AG04450 (cell line): ENCODE data around the gene SH2D1B. TPM values are rescaled to one million over a fixed set of nuclear protein-coding genes. Genes with fewer than 3 reads are reported as not detected.
A peak's percentile ranks its signal among the peaks of the same experiment; 100 is the strongest.

Source experiments
- CTCF ChIA-PET: fragments of 300-600, 350-600 bp; formaldehyde crosslinking; extraction: SDS; loops from one replicate; lab custom pipeline; 2022; ENCODE audit warnings: antibody characterized with exemption, inconsistent platforms; lab: Charles Lee
- POLR2A ChIA-PET: fragments of 350-600 bp; formaldehyde crosslinking; extraction: SDS; loops from one replicate; lab custom pipeline; 2021; ENCODE audit warnings: antibody characterized with exemption, inconsistent platforms; lab: Yijun Ruan, JAX
- DNase-seq: peaks from one replicate; pipeline ENCODE4 v3.0.0-alpha.2; 2011; ENCODE audit warnings: low read depth, low spot score
- H3K27ac ChIP-seq: one replicate; pipeline ENCODE4 v1.5.1; 2012; ENCODE audit warnings: low read depth, low read length, control low read depth
- H3K27me3 ChIP-seq: one replicate; pipeline ENCODE4 v1.6.0; 2012; ENCODE audit warnings: low read length; ENCODE audit not compliant: control insufficient read depth, insufficient read depth
- H3K4me3 ChIP-seq: 2 replicates; pipeline ENCODE4 v1.5.1; 2011; ENCODE audit warnings: mild to moderate bottlenecking, low read depth, low read length, control low read depth
- H3K9me3 ChIP-seq: 2 replicates; pipeline ENCODE4 v1.5.1; 2012; ENCODE audit warnings: low read length; ENCODE audit not compliant: control insufficient read depth, insufficient read depth
- CTCF ChIP-seq: IDR thresholded peaks from 2 replicates; pipeline ENCODE4 v1.5.1; 2011; ENCODE audit warnings: low read depth, low read length, control low read depth, inconsistent platforms
- polyA plus RNA-seq: library from polyadenylated mRNA; depleted of rRNA; stranded (reverse); fragments of >200 nt; gene quantifications from 2 replicates; pipeline ENCODE4 v1.2.3, GENCODE V29; 2011

The SH2D1B gene
- polyA plus RNA-seq, 1 experiment = not detected

- no peak for TF ChIP-seq CTCF
- POLR2A ChIA-PET = no interaction called here
- peaks cover 21% of the 10 kb centered on the region for H3K27me3 ChIP-seq
- no peaks in the 10 kb centered on the region for H3K9me3 ChIP-seq
- no peak overlapping the region for H3K27ac ChIP-seq
- CTCF ChIA-PET = interaction anchor here (0.7 to 3.9 kb wide), 6 partner anchors 8 to 353 kb away, joined by 3 to 33 read pairs (median 4); no protein-coding TSS in a partner anchor
- no peak for DNase-seq
- no peak overlapping the region for H3K4me3 ChIP-seq
Measured at GRCh38 chr1:162390396-162391185, 21.3 kb downstream of the SH2D1B start.

DNA sequence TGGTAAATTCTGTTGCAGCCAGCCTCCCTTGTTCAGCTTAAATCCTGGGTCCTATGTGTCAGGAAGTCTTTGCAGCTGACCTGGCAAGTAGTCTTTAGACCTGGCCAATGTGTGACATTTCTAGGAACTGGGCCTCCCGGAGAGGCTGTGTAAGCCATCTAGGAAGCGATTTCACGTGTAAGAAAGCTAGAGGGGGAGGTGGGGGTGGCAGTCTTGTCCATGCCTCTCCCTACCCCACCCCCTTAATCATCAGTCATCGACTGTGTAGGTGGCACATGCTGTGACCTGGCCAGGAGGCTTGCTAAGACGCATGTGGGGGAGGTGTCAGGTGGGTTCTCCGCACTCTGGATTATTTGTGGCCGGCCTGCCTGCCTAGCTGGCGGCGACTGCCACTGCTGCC, 22.0 kb downstream of the SH2D1B start:
- peaks cover 21% of the 10 kb centered on the region for H3K27me3 ChIP-seq
- ChIA-PET CTCF (interaction anchor here (0.7 to 2.1 kb wide), 6 partner anchors 9 to 353 kb away, joined by 3 to 13 read pairs (median 4); no protein-coding TSS in a partner anchor), POLR2A (no interaction called here)
- no peak for DNase-seq
- H3K27ac ChIP-seq = no peak overlapping the region
- no peak for TF ChIP-seq CTCF
- no peak overlapping the region for H3K4me3 ChIP-seq
- no peaks in the 10 kb centered on the region for H3K9me3 ChIP-seq

DNA sequence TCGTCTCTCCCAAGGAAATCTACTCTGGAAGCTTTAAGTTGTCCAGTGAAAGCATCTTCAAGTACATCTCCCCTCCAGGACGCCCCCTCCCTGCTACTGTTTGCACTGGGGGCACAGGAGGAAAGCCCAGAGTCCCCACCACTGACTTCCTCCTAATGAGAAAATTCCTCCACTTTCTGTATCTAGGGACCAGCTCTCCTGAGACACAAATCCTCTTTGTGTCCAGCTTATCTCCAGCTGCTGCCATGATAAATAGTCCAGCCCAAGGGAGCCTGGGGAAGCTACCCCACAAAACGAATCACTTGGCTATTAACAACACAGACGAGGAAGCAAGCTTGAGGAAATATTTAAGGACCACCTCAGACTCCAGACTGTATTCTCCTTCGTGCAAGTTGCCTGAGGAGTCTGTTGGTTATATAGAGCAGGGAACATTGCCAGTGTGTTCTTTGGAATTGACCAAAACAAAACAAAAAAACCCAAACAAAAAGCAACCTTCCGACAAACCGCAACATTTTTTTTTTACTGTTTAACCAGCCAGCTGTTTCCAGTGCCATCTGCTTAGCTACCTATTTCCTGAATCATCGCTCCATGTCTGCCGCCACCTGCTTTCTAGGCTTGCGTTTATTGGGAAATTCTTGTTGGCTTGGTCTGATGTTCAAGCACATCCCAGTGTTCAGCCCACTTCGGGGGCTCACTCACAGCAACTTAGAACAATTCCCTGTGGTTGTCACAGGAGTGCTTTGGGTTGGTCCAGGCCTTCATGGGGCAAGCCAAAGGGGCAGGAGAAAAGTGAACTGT, 22.7 kb downstream of the SH2D1B start:
- no peak for TF ChIP-seq CTCF
- ChIA-PET CTCF (interaction anchor here (0.7 to 1.7 kb wide), 5 partner anchors 9 to 352 kb away, joined by 3 to 7 read pairs (median 3); no protein-coding TSS in a partner anchor), POLR2A (no interaction called here)
- Histone ChIP-seq H3K27me3 (peaks cover 22% of the 10 kb centered on the region), H3K4me3 (no peak overlapping the region), H3K27ac (no peak overlapping the region), H3K9me3 (no peaks in the 10 kb centered on the region)
- DNase-seq = peak; percentile 16

GRCh38 chr1:162388615-162389014, 23.3 kb downstream of the SH2D1B start:
- Histone ChIP-seq H3K27ac (no peak overlapping the region), H3K27me3 (peaks cover 24% of the 10 kb centered on the region), H3K4me3 (no peak overlapping the region), H3K9me3 (no peaks in the 10 kb centered on the region)
- ChIA-PET CTCF (interaction anchor here (0.8 to 1.7 kb wide), 3 partner anchors 9 to 352 kb away, joined by 3 to 7 read pairs (median 4); no protein-coding TSS in a partner anchor), POLR2A (no interaction called here)
- TF ChIP-seq CTCF = no peak
- no peak for DNase-seq
